ENCODE results near the gene GTF3C4. TPM values are rescaled to one million over a fixed set of nuclear protein-coding genes. Genes with fewer than 3 reads are reported as not detected.

GTF3C4 gene
- polyA plus RNA-seq, 1 donor from 2014 or later = 4.1 TPM

Other genes starting within 250 kb of the GTF3C4 start
- not detected for gene BARHL1, start 87.9 kb upstream of the GTF3C4 start, polyA plus RNA-seq
- gene DDX31, start 481 bp upstream of the GTF3C4 start, polyA plus RNA-seq = 7.6 TPM
- 11.8 TPM for gene AK8, start 207.8 kb downstream of the GTF3C4 start, polyA plus RNA-seq
- 4.6 TPM for gene SPACA9, start 208.4 kb downstream of the GTF3C4 start, polyA plus RNA-seq

Data from IgD-negative memory B cell (primary cell).